WTC11 (cell line): ENCODE data around the gene DIAPH1. TPM values are rescaled to one million over a fixed set of nuclear protein-coding genes. Genes with fewer than 3 reads are reported as not detected.

ENCODE experiments used
- AFF4 ChIP-seq: sonication (generic); formaldehyde crosslinking; IDR thresholded peaks from 2 replicates; pipeline ENCODE4 v1.8.1; 2023; ENCODE audit warnings: mild to moderate bottlenecking, missing genetic modification reagents, borderline replicate concordance
- AR ChIP-seq: fragments of 250-450 bp; sonication (Bioruptor Pico); IDR thresholded peaks from 2 replicates; pipeline ENCODE4 v1.9.0; 2021; ENCODE audit warnings: mild to moderate bottlenecking
- ATF3 ChIP-seq: sonication (generic); formaldehyde crosslinking; conservative IDR thresholded peaks from 2 replicates; pipeline ENCODE4 v1.8.1; 2022; ENCODE audit warnings: mild to moderate bottlenecking, missing genetic modification reagents
- CTCF ChIP-seq: fragments of 200-600 bp; IDR thresholded peaks from 2 replicates; pipeline ENCODE4 v1.8.0; 2022; ENCODE audit warnings: antibody characterized with exemption
- E2F4 ChIP-seq: sonication (generic); formaldehyde crosslinking; IDR thresholded peaks from 2 replicates; pipeline ENCODE4 v1.8.1; 2022; ENCODE audit warnings: low read depth, mild to moderate bottlenecking, moderate library complexity, missing genetic modification reagents, borderline replicate concordance
- ELF4 ChIP-seq: sonication (generic); formaldehyde crosslinking; IDR thresholded peaks from 2 replicates; pipeline ENCODE4 v1.8.1; 2022; ENCODE audit warnings: low read depth, mild to moderate bottlenecking, moderate library complexity, missing genetic modification reagents
- ERG ChIP-seq: fragments of 250-450 bp; sonication (Bioruptor Pico); IDR thresholded peaks from 2 replicates; pipeline ENCODE4 v1.8.0; 2021; ENCODE audit warnings: mild to moderate bottlenecking
- ETV6 ChIP-seq: sonication (generic); formaldehyde crosslinking; IDR thresholded peaks from 2 replicates; pipeline ENCODE4 v1.8.1; 2022; ENCODE audit warnings: mild to moderate bottlenecking, missing genetic modification reagents
- IRF1 ChIP-seq: sonication (generic); formaldehyde crosslinking; IDR thresholded peaks from 2 replicates; pipeline ENCODE4 v1.8.0; 2023; ENCODE audit warnings: missing genetic modification reagents
- NFE2L1 ChIP-seq: sonication (generic); formaldehyde crosslinking; IDR thresholded peaks from 2 replicates; pipeline ENCODE4 v1.8.1; 2023; ENCODE audit warnings: missing genetic modification reagents
- NR3C1 ChIP-seq: sonication (generic); formaldehyde crosslinking; conservative IDR thresholded peaks from 2 replicates; pipeline ENCODE4 v1.8.1; 2023; ENCODE audit warnings: low read depth, mild to moderate bottlenecking, missing genetic modification reagents
- SOX15 ChIP-seq: fragments of 250-450 bp; sonication (Bioruptor Pico); IDR thresholded peaks from 2 replicates; pipeline ENCODE4 v1.9.0; 2021; ENCODE audit warnings: mild to moderate bottlenecking
- USF1 ChIP-seq: sonication (generic); formaldehyde crosslinking; IDR thresholded peaks from 2 replicates; pipeline ENCODE4 v1.8.0; 2022; ENCODE audit warnings: mild to moderate bottlenecking, missing genetic modification reagents
- USF2 ChIP-seq: sonication (generic); formaldehyde crosslinking; IDR thresholded peaks from 2 replicates; pipeline ENCODE4 v1.8.1; 2023; ENCODE audit warnings: mild to moderate bottlenecking, missing genetic modification reagents, moderate library complexity
- ZBTB21 ChIP-seq: sonication (generic); formaldehyde crosslinking; IDR thresholded peaks from 2 replicates; pipeline ENCODE4 v1.8.1; 2023; ENCODE audit warnings: mild to moderate bottlenecking, missing genetic modification reagents, borderline replicate concordance
- ZNF138 ChIP-seq: sonication (generic); formaldehyde crosslinking; conservative IDR thresholded peaks from 2 replicates; pipeline ENCODE4 v1.8.1; 2022; ENCODE audit warnings: mild to moderate bottlenecking, moderate library complexity, missing genetic modification reagents
- ZNF425 ChIP-seq: fragments of 250-450 bp; sonication (Bioruptor Pico); conservative IDR thresholded peaks from 2 replicates; pipeline ENCODE4 v1.9.0; 2021; ENCODE audit warnings: mild to moderate bottlenecking
- total RNA-seq: library from RNA; stranded (reverse); gene quantifications from 3 replicates; pipeline ENCODE4 v1.2.3, GENCODE V29; 2021

DIAPH1 gene
- total RNA-seq, 1 experiment from 2014 or later = 109 TPM

GRCh38 chr5:141524604-141525597 is 93.9 kb downstream of the DIAPH1 start (continued):
- TF ChIP-seq IRF1 (CRISPR knock-in tag) (no peak), NR3C1 (CRISPR knock-in tag) (0 out of 2 replicates have a peak, but pooled peaks have one; percentile 70), NFE2L1 (CRISPR knock-in tag) (no peak), ELF4 (CRISPR knock-in tag) (no peak), ERG (CRISPR knock-in tag) (no peak), SOX15 (CRISPR knock-in tag) (no peak), ZNF425 (CRISPR knock-in tag) (no peak), AFF4 (peak; percentile 77; the same call in 1 of the 2 replicates), USF2 (CRISPR knock-in tag) (0 out of 2 replicates have a peak, but pooled peaks have one; percentile 29), ZBTB21 (CRISPR knock-in tag) (peak; percentile 88; the same call in 1 of the 2 replicates), ETV6 (0 out of 2 replicates have a peak, but pooled peaks have one; percentile 13), AR (CRISPR knock-in tag) (no peak), ATF3 (no peak), CTCF (peak; percentile 97), USF1 (CRISPR knock-in tag) (no peak), ZNF138 (CRISPR knock-in tag) (no peak; the same call in 1 of the 2 replicates), E2F4 (CRISPR knock-in tag) (no peak)
